Measurements from ENCODE around the gene NOP14. TPM values are rescaled to one million over a fixed set of nuclear protein-coding genes. Genes with fewer than 3 reads are reported as not detected.

The NOP14 gene
- total and polyA plus RNA-seq, 2 of the 8 experiments (the other 6 are each of a cell fraction or from before 2014, with no cell fraction given) = 8.6 to 45.3 TPM

- no peak overlapping the region for H3K18ac ChIP-seq (ENCODE audit: extremely low read depth, low read length)
- H4K20me1 ChIP-seq (replicated peaks in 1 of 2; ENCODE audit: control insufficient read depth in 1 of 2, insufficient read depth in 2 of 2, low read length in 2 of 2) = peaks cover 0 to 2% of the 10 kb centered on the region in 2 experiments
- no peaks in the 10 kb centered on the region for H3K9me3 ChIP-seq (ENCODE audit: insufficient read depth in 2 of 2, low read depth in 1 of 2, low read length in 1 of 2)
- H2AFZ ChIP-seq (ENCODE audit: low read length) = no peak overlapping the region
- no peak overlapping the region for H3K4ac ChIP-seq (replicated peaks; ENCODE audit: insufficient read length, low read depth, low read length)
- H2BK15ac ChIP-seq (ENCODE audit: low read length) = no peak overlapping the region
- H3K27ac ChIP-seq (ENCODE audit: low read depth, low read length) = no peak overlapping the region
- H3K23ac ChIP-seq (ENCODE audit: insufficient read length) = no peak overlapping the region
- no peaks in the 10 kb centered on the region for H3K27me3 ChIP-seq (replicated peaks in 1 of 4; ENCODE audit: control insufficient read depth in 3 of 4, extremely low read depth in 1 of 4, insufficient read depth in 3 of 4, low read length in 3 of 4)
- H3K79me1 ChIP-seq (ENCODE audit: low read depth, low read length) = no peaks in the 10 kb centered on the region
- DNase-seq (ENCODE audit: low read depth in 1 of 2, low spot score in 2 of 2) (no peak), FAIRE-seq (no peak)
- ChIA-PET CTCF (ENCODE audit: partially characterized antibody) (no interaction called here), POLR2A (ENCODE audit: partially characterized antibody) (interaction anchor here (0.6 kb wide), 1 partner anchor 316 kb away, joined by 3 read pairs; no protein-coding TSS in a partner anchor)
- H4K8ac ChIP-seq (ENCODE audit: extremely low read depth, insufficient read depth, low read length) = no peak overlapping the region; the same call in 1 of the 2 replicates
- H3K4me2 ChIP-seq (ENCODE audit: insufficient read depth in 1 of 2, low read depth in 2 of 2, low read length in 2 of 2) = no peak overlapping the region
- H2BK5ac ChIP-seq (ENCODE audit: low read depth, low read length) = no peak overlapping the region
- H2AK5ac ChIP-seq (ENCODE audit: low read depth, low read length) = no peak overlapping the region
- H4K5ac ChIP-seq (ENCODE audit: insufficient read length, low read depth, low read length) = no peak overlapping the region
- no peak overlapping the region for H2BK120ac ChIP-seq (replicated peaks; ENCODE audit: low read depth, low read length)
- 91% methylated on average over 3 of the region's 3 CpGs; no CpG with 5 or more reads in 1 of the 2 experiments for WGBS, 2 experiments (ENCODE audit: extremely low coverage in 1 of 2, insufficient coverage in 1 of 2, insufficient read length in 1 of 2, insufficient replicate concordance in 2 of 2, low coverage in 1 of 2, low lambda C conversion rate in 2 of 2, missing lambda C conversion rate in 1 of 2)
- H3K79me2 ChIP-seq (ENCODE audit: control insufficient read depth in 1 of 2, insufficient read depth in 2 of 2, low read length in 2 of 2) = no peaks in the 10 kb centered on the region
- H3K56ac ChIP-seq (replicated peaks; ENCODE audit: insufficient read length, low read depth, low read length) = no peak overlapping the region
- H3K4me3 ChIP-seq (ENCODE audit: extremely low read depth in 1 of 4, insufficient read depth in 2 of 4, low read depth in 3 of 4, low read length in 4 of 4) = no peak overlapping the region
- H2BK20ac ChIP-seq (ENCODE audit: low read length) = no peak overlapping the region
- no peak overlapping the region for H4K91ac ChIP-seq (replicated peaks; ENCODE audit: insufficient read length, low read length)
- H2BK12ac ChIP-seq (ENCODE audit: low read depth, low read length) = no peak overlapping the region
- H3K9ac ChIP-seq (replicated peaks in 1 of 4; ENCODE audit: extremely low read depth in 1 of 4, low read depth in 3 of 4, low read length in 3 of 4) = no peak overlapping the region
- no peak overlapping the region for H3K14ac ChIP-seq (ENCODE audit: insufficient read length)
- H3K4me1 ChIP-seq (replicated peaks in 1 of 4; ENCODE audit: control insufficient read depth in 3 of 4, insufficient read depth in 4 of 4, low read length in 3 of 4) = no peaks in the 10 kb centered on the region
- peaks cover 29 to 68% (median 38%) of the 10 kb centered on the region in 4 experiments for H3K36me3 ChIP-seq (ENCODE audit: control insufficient read depth in 2 of 4, insufficient read depth in 4 of 4, low read length in 3 of 4)
- no peaks in the 10 kb centered on the region for H3K23me2 ChIP-seq (ENCODE audit: low read depth, low read length)
- no peak for TF ChIP-seq SP1 (IDR thresholded peaks at IDR 0.05; ENCODE audit: low read depth, low read length)
- TF ChIP-seq SRF (IDR thresholded peaks at IDR 0.05; ENCODE audit: low read depth, low read length) = no peak
- TF ChIP-seq CEBPB (IDR thresholded peaks at IDR 0.05; ENCODE audit: low read depth, low read length) = no peak
- TF ChIP-seq CHD2 (IDR thresholded peaks at IDR 0.05; ENCODE audit: low read length) = no peak
- TF ChIP-seq MAX (IDR thresholded peaks at IDR 0.05) = no peak
- TF ChIP-seq SIRT6 (IDR thresholded peaks at IDR 0.05; ENCODE audit: low read length) = no peak
- no peak for TF ChIP-seq E2F6 (IDR thresholded peaks at IDR 0.05)
- no peak for TF ChIP-seq JUN (IDR thresholded peaks at IDR 0.05; ENCODE audit: low read depth, low read length)
- TF ChIP-seq RAD21 (IDR thresholded peaks at IDR 0.05 in 1 of 2, conservative IDR thresholded peaks at IDR 0.05 in 1 of 2; ENCODE audit: low read depth in 2 of 2, low read length in 2 of 2) = no peak
- TF ChIP-seq, protein P1, sequence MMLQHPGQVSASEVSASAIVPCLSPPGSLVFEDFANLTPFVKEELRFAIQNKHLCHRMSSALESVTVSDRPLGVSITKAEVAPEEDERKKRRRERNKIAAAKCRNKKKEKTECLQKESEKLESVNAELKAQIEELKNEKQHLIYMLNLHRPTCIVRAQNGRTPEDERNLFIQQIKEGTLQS (IDR thresholded peaks at IDR 0.05; ENCODE audit: insufficient read depth, low read depth, low read length) = no peak
- TF ChIP-seq GTF2F1 (IDR thresholded peaks at IDR 0.05; ENCODE audit: borderline replicate concordance, low read depth, low read length) = no peak
- no peak for TF ChIP-seq ZNF274 (IDR thresholded peaks at IDR 0.05; ENCODE audit: borderline replicate concordance, extremely low read depth, low read length)
- no peak for TF ChIP-seq TAF1 (IDR thresholded peaks at IDR 0.05; ENCODE audit: low read depth, low read length)
- no peak for TF ChIP-seq BACH1 (IDR thresholded peaks at IDR 0.05; ENCODE audit: low read length)
Measured at GRCh38 chr4:2901186-2901585, 62.0 kb downstream of the NOP14 start.
